NB4 (cell line): ENCODE results near the gene TERC.

Source experiments
- DNase-seq: peaks from one replicate; pipeline ENCODE4 v3.0.0; 2010; ENCODE audit warnings: low read depth
- H3K4me3 ChIP-seq: one replicate; pipeline ENCODE4 v1.5.1; 2011; ENCODE audit warnings: mild to moderate bottlenecking, low read depth, low read length, moderate library complexity
- MYC ChIP-seq: IDR thresholded peaks from 2 replicates; pipeline ENCODE4 v1.6.1; 2011; ENCODE audit warnings: low read depth, low read length
- POLR2A ChIP-seq: IDR thresholded peaks from 2 replicates; pipeline ENCODE4 v1.6.1; 2011; ENCODE audit warnings: mild to moderate bottlenecking; ENCODE audit not compliant: insufficient read length; ENCODE audit errors: extremely low read depth
- TF ChIP-seq, protein P1 (sequence below): IDR thresholded peaks from one replicate; pipeline ENCODE4 v1.5.1; 2012; ENCODE audit warnings: low read depth, low read length
- TF ChIP-seq, protein P2 (sequence below): IDR thresholded peaks from 2 replicates; pipeline ENCODE4 v1.6.1; 2011; ENCODE audit warnings: low read depth, low read length

The TERC gene

DNA sequence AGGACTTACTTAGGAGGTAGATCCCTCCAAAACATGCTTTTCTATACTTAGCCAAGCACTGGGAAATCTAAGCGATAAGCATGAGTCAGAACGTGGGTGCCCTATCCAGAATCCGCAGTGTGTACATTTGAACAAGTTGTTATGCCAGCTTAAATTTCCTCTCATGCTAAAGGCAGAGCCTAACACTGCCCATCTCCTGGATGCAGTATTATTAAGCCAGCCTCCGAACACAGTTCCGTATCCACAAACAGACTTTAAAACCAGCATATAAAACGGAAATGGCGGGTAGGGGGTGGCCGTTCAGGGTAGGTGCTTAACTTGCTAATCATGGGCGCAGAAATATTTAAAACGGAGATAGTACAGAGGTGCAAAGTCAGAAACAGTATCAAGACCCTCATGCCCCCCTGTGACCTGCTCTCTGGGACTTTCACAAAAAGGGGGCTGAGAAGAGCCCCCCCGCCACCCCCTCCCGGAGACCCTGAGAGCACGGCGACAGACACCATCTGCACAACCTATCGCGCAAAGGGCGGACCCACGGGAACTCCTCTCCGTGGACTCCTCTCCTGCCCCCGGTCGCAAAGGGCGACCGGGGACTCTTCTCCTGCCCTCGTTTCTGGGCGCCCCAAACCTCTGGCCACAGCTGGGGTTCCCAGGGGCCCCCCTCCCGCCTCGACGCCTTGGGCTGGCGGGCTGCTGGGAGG lies 46.9 kb upstream of the TERC start:
- peak overlapping the region; percentile 47 for H3K4me3 ChIP-seq
- DNase-seq: peak; percentile 75
- TF ChIP-seq, protein P1, sequence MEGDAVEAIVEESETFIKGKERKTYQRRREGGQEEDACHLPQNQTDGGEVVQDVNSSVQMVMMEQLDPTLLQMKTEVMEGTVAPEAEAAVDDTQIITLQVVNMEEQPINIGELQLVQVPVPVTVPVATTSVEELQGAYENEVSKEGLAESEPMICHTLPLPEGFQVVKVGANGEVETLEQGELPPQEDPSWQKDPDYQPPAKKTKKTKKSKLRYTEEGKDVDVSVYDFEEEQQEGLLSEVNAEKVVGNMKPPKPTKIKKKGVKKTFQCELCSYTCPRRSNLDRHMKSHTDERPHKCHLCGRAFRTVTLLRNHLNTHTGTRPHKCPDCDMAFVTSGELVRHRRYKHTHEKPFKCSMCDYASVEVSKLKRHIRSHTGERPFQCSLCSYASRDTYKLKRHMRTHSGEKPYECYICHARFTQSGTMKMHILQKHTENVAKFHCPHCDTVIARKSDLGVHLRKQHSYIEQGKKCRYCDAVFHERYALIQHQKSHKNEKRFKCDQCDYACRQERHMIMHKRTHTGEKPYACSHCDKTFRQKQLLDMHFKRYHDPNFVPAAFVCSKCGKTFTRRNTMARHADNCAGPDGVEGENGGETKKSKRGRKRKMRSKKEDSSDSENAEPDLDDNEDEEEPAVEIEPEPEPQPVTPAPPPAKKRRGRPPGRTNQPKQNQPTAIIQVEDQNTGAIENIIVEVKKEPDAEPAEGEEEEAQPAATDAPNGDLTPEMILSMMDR: no peak
- TF ChIP-seq POLR2A (no peak), MYC (no peak)
- TF ChIP-seq, protein P2, sequence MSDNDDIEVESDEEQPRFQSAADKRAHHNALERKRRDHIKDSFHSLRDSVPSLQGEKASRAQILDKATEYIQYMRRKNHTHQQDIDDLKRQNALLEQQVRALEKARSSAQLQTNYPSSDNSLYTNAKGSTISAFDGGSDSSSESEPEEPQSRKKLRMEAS: no peak

DNA sequence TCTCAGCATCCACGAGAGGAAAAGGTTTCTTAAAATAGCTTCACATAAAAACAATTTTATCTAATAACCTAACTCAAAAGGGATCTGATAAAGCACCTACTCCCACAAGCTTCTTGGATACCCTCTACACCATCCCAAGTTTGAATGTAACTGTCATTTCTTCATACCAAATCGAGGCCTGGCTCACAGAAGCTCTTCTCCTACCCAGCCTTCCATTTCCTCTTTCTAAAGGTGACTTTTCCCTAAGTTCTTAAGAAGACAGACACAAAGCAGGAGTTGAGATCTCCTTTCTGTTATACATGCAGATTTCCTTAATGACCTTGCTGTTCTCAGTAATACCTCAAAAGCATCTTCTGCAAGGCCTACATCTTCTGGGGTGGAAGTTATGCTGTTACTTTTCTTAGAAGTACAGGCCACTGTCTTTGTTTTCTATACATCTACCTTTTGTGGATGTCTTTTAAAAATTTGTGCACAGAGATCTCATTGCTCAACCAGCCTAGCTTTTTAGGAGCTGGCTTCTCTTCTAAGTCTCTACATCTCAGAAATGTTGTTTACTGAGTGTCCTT lies 44.5 kb upstream of the TERC start:
- no peak overlapping the region for H3K4me3 ChIP-seq
- peak; percentile 31 for DNase-seq
- no peak for TF ChIP-seq MYC
- TF ChIP-seq, protein P2: no peak
- TF ChIP-seq, protein P1: no peak
- TF ChIP-seq POLR2A: no peak

DNA sequence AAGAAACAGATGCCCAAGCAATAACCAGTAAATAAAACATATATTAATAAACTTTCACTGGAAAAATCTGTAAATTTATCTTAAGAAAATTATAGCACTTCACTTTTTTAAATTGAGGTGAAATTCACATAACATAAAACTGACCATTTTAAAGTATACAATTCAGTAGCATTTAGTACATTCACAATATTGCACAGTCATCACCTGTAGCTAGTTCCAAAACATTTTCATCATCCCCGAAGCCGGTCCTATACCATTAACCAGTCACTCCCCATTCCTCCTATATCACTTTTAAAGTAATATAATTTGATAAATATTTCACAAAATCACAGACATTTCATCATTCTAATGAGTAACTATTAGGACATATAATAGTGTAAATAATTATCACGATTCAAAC lies 39.8 kb upstream of the TERC start:
- TF ChIP-seq, protein P1: no peak
- TF ChIP-seq MYC (no peak), POLR2A (no peak)
- TF ChIP-seq, protein P2: no peak
- DNase-seq: no peak
- H3K4me3 ChIP-seq: no peak overlapping the region

DNA sequence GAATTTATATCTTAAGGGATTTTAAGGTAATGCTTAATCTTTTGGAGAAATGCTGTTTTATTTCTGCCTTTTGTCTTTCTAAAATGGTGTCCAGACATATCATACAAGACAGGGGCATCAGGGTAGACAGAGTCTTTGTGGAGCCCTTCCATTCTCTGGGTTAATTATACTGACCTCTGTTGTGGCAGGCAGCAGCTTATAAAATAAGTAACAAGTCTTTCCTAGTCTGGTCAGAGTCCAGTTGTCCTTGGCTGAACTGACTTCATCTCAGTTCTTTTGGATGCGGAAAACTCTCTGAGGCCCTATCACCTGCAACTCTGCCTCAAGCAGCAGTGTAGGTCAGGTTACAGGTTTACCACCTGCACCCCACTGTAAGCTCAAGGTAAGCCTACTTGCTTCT lies 27.5 kb upstream of the TERC start:
- H3K4me3 ChIP-seq: no peak overlapping the region
- DNase-seq: no peak
- TF ChIP-seq POLR2A: no peak
- TF ChIP-seq, protein P1: no peak
- TF ChIP-seq, protein P2: no peak
- TF ChIP-seq MYC: no peak

DNA sequence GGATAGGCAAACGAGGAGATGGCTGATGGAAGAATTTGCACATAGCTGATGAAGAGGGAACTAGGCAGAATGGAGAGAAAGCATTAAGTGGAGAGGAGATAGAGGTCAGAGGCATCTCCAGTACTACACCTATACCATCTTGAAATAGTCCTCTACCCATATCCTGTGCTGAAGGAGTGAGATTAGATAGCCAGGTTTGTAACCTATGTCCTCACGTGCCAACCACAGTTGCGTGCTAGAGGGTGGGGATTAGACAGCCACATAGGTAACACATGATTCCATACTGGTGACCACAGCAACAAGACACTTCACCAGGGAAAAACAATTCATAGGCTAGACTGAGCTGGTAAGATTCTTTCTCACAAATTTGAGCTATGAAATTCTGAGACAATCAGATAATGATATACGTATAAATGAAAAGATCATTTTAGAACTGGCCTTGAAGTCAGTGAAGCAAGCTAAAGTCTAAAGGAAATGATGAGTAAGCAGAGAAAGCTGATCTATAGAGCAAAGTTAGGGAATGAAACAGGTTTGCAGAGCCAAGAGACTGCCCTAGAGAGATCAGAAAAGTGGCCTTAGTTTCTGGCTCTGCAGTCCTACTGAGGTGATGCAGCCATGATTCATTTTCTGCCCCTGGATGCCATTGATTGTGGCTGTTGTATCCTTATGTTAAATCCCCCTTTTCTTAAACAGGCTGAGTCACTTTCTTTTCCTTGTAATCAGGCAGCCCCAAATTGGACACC lies 26.0 kb upstream of the TERC start:
- TF ChIP-seq MYC (no peak), POLR2A (no peak)
- TF ChIP-seq, protein P2: no peak
- TF ChIP-seq, protein P1: no peak
- DNase-seq: no peak
- no peak overlapping the region for H3K4me3 ChIP-seq
